ENCODE data around the gene SUV39H2.

The SUV39H2 gene

GRCh38 chr10:14924013-14924412, 45.3 kb downstream of the SUV39H2 start:
- no peak for DNase-seq
- Histone ChIP-seq H3K18ac (ENCODE audit: low read depth in 1 of 2, low read length in 2 of 2) (no peak overlapping the region), H2AK5ac (ENCODE audit: low read length, severe bottlenecking) (no peak overlapping the region), H3K14ac (ENCODE audit: low read length in 2 of 2) (no peak overlapping the region), H3K23ac (ENCODE audit: low read length in 2 of 2) (no peak overlapping the region), H3K27me3 (ENCODE audit: control insufficient read depth in 1 of 2, insufficient read depth in 1 of 2, low read length in 2 of 2) (no peaks in the 10 kb centered on the region), H2AFZ (ENCODE audit: low read depth, low read length) (no peak overlapping the region), H3K4me3 (ENCODE audit: insufficient read depth in 1 of 2, low read depth in 1 of 2, low read length in 2 of 2) (no peak overlapping the region), H4K8ac (ENCODE audit: low read length) (no peak overlapping the region), H3K36me3 (ENCODE audit: control insufficient read depth in 1 of 2, insufficient read depth in 2 of 2, low read depth in 1 of 2, low read length in 2 of 2) (peaks cover 51 to 86% of the 10 kb centered on the region in 2 experiments), H3K9ac (ENCODE audit: low read length) (no peak overlapping the region), H2BK15ac (ENCODE audit: low read depth, poor library complexity, severe bottlenecking) (no peak overlapping the region), H3K79me1 (replicated peaks; ENCODE audit: low read length, poor library complexity, severe bottlenecking) (peaks cover 27% of the 10 kb centered on the region), H3K27ac (ENCODE audit: low read length, poor library complexity, severe bottlenecking) (no peak overlapping the region), H4K91ac (ENCODE audit: low read length) (no peak overlapping the region), H2BK120ac (ENCODE audit: low read depth, low read length) (no peak overlapping the region), H3K9me3 (ENCODE audit: control insufficient read depth, low read length) (no peaks in the 10 kb centered on the region), H3K4me1 (ENCODE audit: control insufficient read depth, insufficient read depth, low read depth, low read length) (no peaks in the 10 kb centered on the region), H2BK5ac (ENCODE audit: low read depth, low read length, poor library complexity, severe bottlenecking) (no peak overlapping the region), H3K4ac (ENCODE audit: low read depth in 1 of 2, low read length in 2 of 2) (no peak overlapping the region), H2BK12ac (ENCODE audit: low read length in 2 of 2) (no peak overlapping the region), H3K4me2 (ENCODE audit: low read length, poor library complexity, severe bottlenecking) (no peak overlapping the region)
- 98% methylated on average over 7 of the region's 7 CpGs for WGBS

GRCh38 chr10:14925268-14925667, 46.6 kb downstream of the SUV39H2 start:
- Histone ChIP-seq H3K14ac (ENCODE audit: low read length in 2 of 2) (no peak overlapping the region), H3K9me3 (ENCODE audit: control insufficient read depth, low read length) (no peaks in the 10 kb centered on the region), H3K23ac (ENCODE audit: low read length in 2 of 2) (no peak overlapping the region), H3K27ac (ENCODE audit: low read length, poor library complexity, severe bottlenecking) (no peak overlapping the region), H3K4me2 (ENCODE audit: low read length, poor library complexity, severe bottlenecking) (no peak overlapping the region), H4K8ac (ENCODE audit: low read length) (no peak overlapping the region), H3K4ac (ENCODE audit: low read depth in 1 of 2, low read length in 2 of 2) (no peak overlapping the region), H3K9ac (ENCODE audit: low read length) (no peak overlapping the region), H3K36me3 (ENCODE audit: control insufficient read depth in 1 of 2, insufficient read depth in 2 of 2, low read depth in 1 of 2, low read length in 2 of 2) (peaks cover 51 to 82% of the 10 kb centered on the region in 2 experiments), H3K27me3 (ENCODE audit: control insufficient read depth in 1 of 2, insufficient read depth in 1 of 2, low read length in 2 of 2) (no peaks in the 10 kb centered on the region), H2BK15ac (ENCODE audit: low read depth, poor library complexity, severe bottlenecking) (no peak overlapping the region), H2BK5ac (ENCODE audit: low read depth, low read length, poor library complexity, severe bottlenecking) (no peak overlapping the region), H4K91ac (ENCODE audit: low read length) (no peak overlapping the region), H3K18ac (ENCODE audit: low read depth in 1 of 2, low read length in 2 of 2) (no peak overlapping the region), H3K4me3 (ENCODE audit: insufficient read depth in 1 of 2, low read depth in 1 of 2, low read length in 2 of 2) (no peak overlapping the region), H2AFZ (ENCODE audit: low read depth, low read length) (no peak overlapping the region), H2BK12ac (ENCODE audit: low read length in 2 of 2) (no peak overlapping the region), H2BK120ac (ENCODE audit: low read depth, low read length) (no peak overlapping the region), H2AK5ac (ENCODE audit: low read length, severe bottlenecking) (no peak overlapping the region), H3K79me1 (replicated peaks; ENCODE audit: low read length, poor library complexity, severe bottlenecking) (peaks cover 25% of the 10 kb centered on the region), H3K4me1 (ENCODE audit: control insufficient read depth, insufficient read depth, low read depth, low read length) (no peaks in the 10 kb centered on the region)
- no peak for DNase-seq
- WGBS = 100% methylated on average over 1 of the region's 2 CpGs

- Histone ChIP-seq H3K9ac (ENCODE audit: low read length) (no peak overlapping the region), H2BK15ac (ENCODE audit: low read depth, poor library complexity, severe bottlenecking) (no peak overlapping the region), H2AFZ (ENCODE audit: low read depth, low read length) (no peak overlapping the region), H3K36me3 (ENCODE audit: control insufficient read depth in 1 of 2, insufficient read depth in 2 of 2, low read depth in 1 of 2, low read length in 2 of 2) (peaks cover 48 to 84% of the 10 kb centered on the region in 2 experiments), H3K27me3 (ENCODE audit: control insufficient read depth in 1 of 2, insufficient read depth in 1 of 2, low read length in 2 of 2) (no peaks in the 10 kb centered on the region), H3K4me2 (ENCODE audit: low read length, poor library complexity, severe bottlenecking) (no peak overlapping the region), H3K23ac (ENCODE audit: low read length in 2 of 2) (no peak overlapping the region), H4K8ac (ENCODE audit: low read length) (no peak overlapping the region), H3K18ac (ENCODE audit: low read depth in 1 of 2, low read length in 2 of 2) (no peak overlapping the region), H3K79me1 (replicated peaks; ENCODE audit: low read length, poor library complexity, severe bottlenecking) (peaks cover 24% of the 10 kb centered on the region), H3K14ac (ENCODE audit: low read length in 2 of 2) (no peak overlapping the region), H2BK12ac (ENCODE audit: low read length in 2 of 2) (no peak overlapping the region), H3K4me3 (ENCODE audit: insufficient read depth in 1 of 2, low read depth in 1 of 2, low read length in 2 of 2) (no peak overlapping the region), H3K9me3 (ENCODE audit: control insufficient read depth, low read length) (no peaks in the 10 kb centered on the region), H2BK120ac (ENCODE audit: low read depth, low read length) (no peak overlapping the region), H2AK5ac (ENCODE audit: low read length, severe bottlenecking) (no peak overlapping the region), H4K91ac (ENCODE audit: low read length) (no peak overlapping the region), H2BK5ac (ENCODE audit: low read depth, low read length, poor library complexity, severe bottlenecking) (no peak overlapping the region), H3K4ac (ENCODE audit: low read depth in 1 of 2, low read length in 2 of 2) (no peak overlapping the region), H3K4me1 (ENCODE audit: control insufficient read depth, insufficient read depth, low read depth, low read length) (no peaks in the 10 kb centered on the region), H3K27ac (ENCODE audit: low read length, poor library complexity, severe bottlenecking) (no peak overlapping the region)
- DNase-seq = no peak
- 89% methylated on average over 4 of the region's 8 CpGs for WGBS
These were observed 47.4 kb downstream of the SUV39H2 start for GRCh38 chr10:14926061-14926470.

GRCh38 chr10:14926722-14927416, 48.2 kb downstream of the SUV39H2 start:
- no peak overlapping the region for H3K18ac ChIP-seq (ENCODE audit: low read depth in 1 of 2, low read length in 2 of 2)
- no peak overlapping the region for H3K4ac ChIP-seq (ENCODE audit: low read depth in 1 of 2, low read length in 2 of 2)
- H3K14ac ChIP-seq (ENCODE audit: low read length in 2 of 2) = no peak overlapping the region
- H2BK15ac ChIP-seq (ENCODE audit: low read depth, poor library complexity, severe bottlenecking) = no peak overlapping the region
- H4K91ac ChIP-seq (ENCODE audit: low read length) = no peak overlapping the region
- H3K27me3 ChIP-seq (ENCODE audit: control insufficient read depth in 1 of 2, insufficient read depth in 1 of 2, low read length in 2 of 2) = no peaks in the 10 kb centered on the region
- peaks cover 20% of the 10 kb centered on the region for H3K79me1 ChIP-seq (replicated peaks; ENCODE audit: low read length, poor library complexity, severe bottlenecking)
- WGBS = over 99% methylated on average over 11 of the region's 13 CpGs
- H2BK120ac ChIP-seq (ENCODE audit: low read depth, low read length) = no peak overlapping the region
- H3K9ac ChIP-seq (ENCODE audit: low read length) = no peak overlapping the region
- no peak overlapping the region for H2BK5ac ChIP-seq (ENCODE audit: low read depth, low read length, poor library complexity, severe bottlenecking)
- H3K9me3 ChIP-seq (ENCODE audit: control insufficient read depth, low read length) = no peaks in the 10 kb centered on the region
- H4K8ac ChIP-seq (ENCODE audit: low read length) = no peak overlapping the region
- H3K4me3 ChIP-seq (ENCODE audit: insufficient read depth in 1 of 2, low read depth in 1 of 2, low read length in 2 of 2) = no peak overlapping the region
- no peak for DNase-seq
- H3K4me2 ChIP-seq (ENCODE audit: low read length, poor library complexity, severe bottlenecking) = no peak overlapping the region
- H2BK12ac ChIP-seq (ENCODE audit: low read length in 2 of 2) = no peak overlapping the region
- no peaks in the 10 kb centered on the region for H3K4me1 ChIP-seq (ENCODE audit: control insufficient read depth, insufficient read depth, low read depth, low read length)
- peaks cover 51 to 84% of the 10 kb centered on the region in 2 experiments for H3K36me3 ChIP-seq (ENCODE audit: control insufficient read depth in 1 of 2, insufficient read depth in 2 of 2, low read depth in 1 of 2, low read length in 2 of 2)
- no peak overlapping the region for H2AK5ac ChIP-seq (ENCODE audit: low read length, severe bottlenecking)
- no peak overlapping the region for H3K27ac ChIP-seq (ENCODE audit: low read length, poor library complexity, severe bottlenecking)
- H3K23ac ChIP-seq (ENCODE audit: low read length in 2 of 2) = no peak overlapping the region
- no peak overlapping the region for H2AFZ ChIP-seq (ENCODE audit: low read depth, low read length)

All from mesenchymal stem cell (in vitro differentiated cells and primary cell).